Activated T-cell treated with anti-CD3 and anti-CD28 coated beads, Interleukin-2, amount 50 U/mL, for 72 hours (primary cell): ENCODE data around the gene ISL1. TPM values are rescaled to one million over a fixed set of nuclear protein-coding genes. Genes with fewer than 3 reads are reported as not detected.

Experiments
- ATAC-seq, 2 donors: fragments of 150-1000 bp; cut with Tn5 transposase; replicated peaks in 1 of 2; 2 replicates each; pipeline ENCODE4 v1.10.0; 2021; ENCODE audit warnings: moderate library complexity in 2 of 2, mild to moderate bottlenecking in 1 of 2
- DNase-seq, 2 donors: peaks; one replicate each; pipeline ENCODE4 v3.0.0; 2021 to 2022; ENCODE audit warnings: mixed read lengths in 1 of 2
- H3K27ac Mint-ChIP-seq: one replicate; pipeline ENCODE4 v1.8.0; 2022; ENCODE audit warnings: mild to moderate bottlenecking, moderate library complexity, mixed read lengths
- H3K27me3 Mint-ChIP-seq: one replicate; pipeline ENCODE4 v1.8.0; 2022; ENCODE audit warnings: low read depth, mixed read lengths
- H3K36me3 Mint-ChIP-seq, 2 donors: one replicate each; pipeline ENCODE4 v1.8.0; 2022; ENCODE audit warnings: mixed read lengths in 2 of 2, mild to moderate bottlenecking in 1 of 2; ENCODE audit not compliant: insufficient read depth in 2 of 2
- H3K4me1 Mint-ChIP-seq: one replicate; pipeline ENCODE4 v1.8.0; 2022; ENCODE audit warnings: low read depth, mixed read lengths
- H3K4me3 Mint-ChIP-seq, 2 donors: one replicate each; pipeline ENCODE4 v1.8.0; 2022; ENCODE audit warnings: mild to moderate bottlenecking in 2 of 2, mixed read lengths in 2 of 2, moderate library complexity in 2 of 2
- H3K9me3 Mint-ChIP-seq, 2 donors: one replicate each; pipeline ENCODE4 v1.8.0; 2022; ENCODE audit warnings: mixed read lengths in 2 of 2
- total RNA-seq, 2 donors: library from RNA; stranded (reverse); gene quantifications; one replicate each; pipeline ENCODE4 v1.2.3, GENCODE V29; 2022

Gene ISL1
- total RNA-seq: not detected

DNA sequence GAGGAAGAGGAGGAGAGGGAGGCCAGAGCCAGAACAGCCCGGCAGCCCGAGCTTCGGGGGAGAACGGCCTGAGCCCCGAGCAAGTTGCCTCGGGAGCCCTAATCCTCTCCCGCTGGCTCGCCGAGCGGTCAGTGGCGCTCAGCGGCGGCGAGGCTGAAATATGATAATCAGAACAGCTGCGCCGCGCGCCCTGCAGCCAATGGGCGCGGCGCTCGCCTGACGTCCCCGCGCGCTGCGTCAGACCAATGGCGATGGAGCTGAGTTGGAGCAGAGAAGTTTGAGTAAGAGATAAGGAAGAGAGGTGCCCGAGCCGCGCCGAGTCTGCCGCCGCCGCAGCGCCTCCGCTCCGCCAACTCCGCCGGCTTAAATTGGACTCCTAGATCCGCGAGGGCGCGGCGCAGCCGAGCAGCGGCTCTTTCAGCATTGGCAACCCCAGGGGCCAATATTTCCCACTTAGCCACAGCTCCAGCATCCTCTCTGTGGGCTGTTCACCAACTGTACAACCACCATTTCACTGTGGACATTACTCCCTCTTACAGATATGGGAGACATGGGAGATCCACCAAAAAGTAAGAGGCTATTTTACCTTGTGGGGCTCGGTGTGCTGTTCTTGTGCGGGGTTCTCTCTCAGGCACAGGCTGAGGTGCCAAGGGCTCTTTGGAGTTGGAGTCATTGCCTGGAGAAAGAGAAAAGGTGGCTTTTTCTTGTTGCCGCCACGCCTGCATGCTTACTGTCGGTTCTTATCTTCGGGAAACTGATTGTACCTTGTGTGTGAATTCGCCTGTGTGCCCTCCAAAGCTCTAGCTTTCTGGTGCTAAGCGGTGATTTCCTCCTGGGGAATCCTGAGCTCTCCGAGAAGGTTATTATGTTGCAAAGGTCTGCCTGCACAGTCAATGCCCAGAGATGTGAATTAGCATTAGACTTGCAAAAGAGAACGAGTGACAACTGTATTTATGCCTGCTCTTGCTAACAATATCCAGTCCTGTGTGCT lies at the start of gene ISL1:
TSS of gene ISL1 (plus strand) at position 318 of the 991 bp plus-strand sequence. CDS start at position 542, 224 bp downstream.
- H3K36me3 Mint-ChIP-seq: peaks cover 0 to 2% of the 10 kb centered on the region in 2 donors
- peak within 1 kb of the TSS; percentile 69 to 75 for H3K4me3 Mint-ChIP-seq
- DNase-seq: peak; percentile 8 to 23
- no peak within 1 kb of the TSS for H3K27ac Mint-ChIP-seq
- H3K4me1 Mint-ChIP-seq: peaks cover 35% of the 10 kb centered on the region
- peak; percentile 56 to 72 for ATAC-seq
- no peaks in the 10 kb centered on the region for H3K9me3 Mint-ChIP-seq
- H3K27me3 Mint-ChIP-seq: peaks cover 98% of the 10 kb centered on the region

GRCh38 chr5:51336878-51337277 lies 46.4 kb upstream of the ISL1 start:
- peaks cover 4 to 5% of the 10 kb centered on the region in 2 donors for H3K9me3 Mint-ChIP-seq
- no peak for ATAC-seq

GRCh38 chr5:51345106-51345505 lies 38.1 kb upstream of the ISL1 start:
- no peaks in the 10 kb centered on the region for H3K4me1 Mint-ChIP-seq
- no peak overlapping the region for H3K27ac Mint-ChIP-seq
- no peak for ATAC-seq
- H3K27me3 Mint-ChIP-seq: no peaks in the 10 kb centered on the region
- H3K4me3 Mint-ChIP-seq: no peak overlapping the region
- peaks cover 0 to 2% of the 10 kb centered on the region in 2 donors for H3K36me3 Mint-ChIP-seq
- peaks cover 8 to 11% of the 10 kb centered on the region in 2 donors for H3K9me3 Mint-ChIP-seq
- no peak for DNase-seq

More at GRCh38 chr5:51336878-51337277, 46.4 kb upstream of the ISL1 start:
- Mint-ChIP-seq H3K27me3 (no peaks in the 10 kb centered on the region), H3K36me3 (peaks cover 0 to 1% of the 10 kb centered on the region in 2 donors), H3K27ac (no peak overlapping the region), H3K4me1 (no peaks in the 10 kb centered on the region), H3K4me3 (no peak overlapping the region)
- DNase-seq: no peak

GRCh38 chr5:51347157-51347556 lies 36.1 kb upstream of the ISL1 start:
- ATAC-seq: no peak
- Mint-ChIP-seq H3K27ac (no peak overlapping the region), H3K27me3 (no peaks in the 10 kb centered on the region), H3K4me1 (no peaks in the 10 kb centered on the region), H3K4me3 (no peak overlapping the region), H3K9me3 (peaks cover 13 to 14% of the 10 kb centered on the region in 2 donors), H3K36me3 (peaks cover 0 to 2% of the 10 kb centered on the region in 2 donors)
- no peak for DNase-seq

DNA sequence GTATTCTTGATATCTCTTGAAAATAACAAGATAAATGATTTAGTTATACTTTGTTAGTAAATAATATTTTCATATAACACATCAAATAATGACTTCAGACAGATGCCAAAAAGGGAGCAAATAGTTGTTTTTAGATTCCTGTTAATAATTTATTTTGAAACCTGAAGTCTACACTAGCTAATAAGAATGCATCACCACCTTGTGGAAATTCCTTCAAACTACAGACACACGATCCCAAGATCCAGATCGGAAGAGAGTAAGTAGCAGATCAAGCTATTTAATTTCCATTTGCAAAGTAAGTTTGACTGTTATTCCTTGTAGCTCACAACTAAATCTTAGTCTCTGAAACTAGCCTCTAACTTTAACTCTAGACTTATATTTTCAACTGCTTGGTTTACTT lies 35.5 kb upstream of the ISL1 start:
- Mint-ChIP-seq H3K4me3 (no peak overlapping the region), H3K36me3 (peaks cover 0 to 2% of the 10 kb centered on the region in 2 donors)

DNA sequence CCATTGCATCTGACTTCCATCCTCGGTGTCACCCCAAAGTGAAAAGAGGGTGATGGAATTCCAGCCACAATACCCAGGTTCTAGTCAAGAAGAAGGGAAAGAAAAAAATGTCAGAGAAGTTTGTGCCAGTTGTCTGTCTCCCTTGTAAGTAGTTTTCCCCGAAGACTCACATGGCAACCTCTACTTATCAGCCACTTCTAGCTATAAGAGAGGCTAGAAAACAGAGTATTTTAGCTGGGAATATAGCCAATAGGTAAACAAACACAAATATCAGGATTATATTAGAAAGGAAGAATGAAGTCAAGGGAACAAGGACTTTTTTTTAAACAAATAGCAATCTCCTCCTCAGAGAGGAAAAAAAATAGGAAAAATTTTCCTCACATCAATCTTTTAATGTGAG lies 12.2 kb upstream of the ISL1 start:
- ATAC-seq (no peak), DNase-seq (no peak)
- no peaks in the 10 kb centered on the region for H3K36me3 Mint-ChIP-seq
- no peaks in the 10 kb centered on the region for H3K4me1 Mint-ChIP-seq
- no peak overlapping the region for H3K27ac Mint-ChIP-seq
- no peak overlapping the region for H3K4me3 Mint-ChIP-seq
- peaks cover 2% of the 10 kb centered on the region in 2 donors for H3K9me3 Mint-ChIP-seq
- peaks cover 19% of the 10 kb centered on the region for H3K27me3 Mint-ChIP-seq

More for the DNA sequence above, 35.5 kb upstream of the ISL1 start:
- Mint-ChIP-seq H3K4me1 (no peaks in the 10 kb centered on the region), H3K9me3 (peaks cover 13 to 14% of the 10 kb centered on the region in 2 donors), H3K27ac (no peak overlapping the region), H3K27me3 (no peaks in the 10 kb centered on the region)
- ATAC-seq (no peak), DNase-seq (no peak)

- DNase-seq (no peak), ATAC-seq (no peak)
- Mint-ChIP-seq H3K36me3 (no peaks in the 10 kb centered on the region), H3K9me3 (peaks cover 2% of the 10 kb centered on the region in 2 donors), H3K4me3 (no peak overlapping the region), H3K27me3 (peaks cover 46% of the 10 kb centered on the region), H3K4me1 (peaks cover 7% of the 10 kb centered on the region), H3K27ac (no peak overlapping the region)
Observed at GRCh38 chr5:51373880-51374523, 9.2 kb upstream of the ISL1 start.

DNA sequence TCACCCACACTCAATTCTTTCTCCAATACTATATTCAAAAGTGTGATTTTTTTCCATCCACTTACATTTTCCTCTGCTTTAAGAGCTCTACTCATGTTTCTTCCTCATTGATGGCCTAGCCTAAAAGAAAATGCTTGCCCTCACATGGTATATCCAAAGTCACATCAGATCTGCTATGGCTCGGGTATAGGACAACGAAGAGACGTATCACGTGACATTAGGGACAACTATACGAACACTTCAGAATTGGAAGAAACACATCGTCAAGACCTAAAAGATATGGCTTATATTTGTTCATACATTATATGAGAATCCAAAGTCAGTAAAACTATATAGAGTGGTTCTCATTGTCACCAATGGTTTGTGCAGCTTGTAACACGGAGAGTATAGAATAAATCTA lies 8.2 kb upstream of the ISL1 start:
- H3K4me1 Mint-ChIP-seq: peaks cover 14% of the 10 kb centered on the region
- peaks cover 2% of the 10 kb centered on the region in 2 donors for H3K9me3 Mint-ChIP-seq
- no peak for ATAC-seq
- no peak overlapping the region for H3K27ac Mint-ChIP-seq
- no peak for DNase-seq
- H3K27me3 Mint-ChIP-seq: peaks cover 57% of the 10 kb centered on the region
- no peak overlapping the region for H3K4me3 Mint-ChIP-seq
- H3K36me3 Mint-ChIP-seq: no peaks in the 10 kb centered on the region

DNA sequence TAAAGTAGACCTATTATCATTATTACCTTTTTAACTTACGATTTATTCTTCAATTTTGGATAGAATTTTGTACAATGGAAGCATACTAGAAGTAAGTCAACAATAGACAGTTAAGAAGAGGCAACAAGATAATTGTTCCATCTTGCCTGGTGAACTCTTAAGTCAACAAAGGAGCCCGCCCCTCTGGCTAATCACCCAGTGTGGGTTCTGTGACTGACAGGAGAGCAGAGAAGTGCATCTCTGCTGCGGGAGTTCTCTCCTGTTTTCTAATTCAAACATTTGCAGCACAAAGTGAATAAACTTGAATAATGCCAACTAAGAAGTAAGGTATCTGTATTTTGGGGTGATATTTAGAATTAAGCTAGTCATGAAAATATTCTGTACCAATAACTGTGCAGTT lies 6.7 kb upstream of the ISL1 start:
- Mint-ChIP-seq H3K27ac (no peak overlapping the region), H3K4me1 (peaks cover 15% of the 10 kb centered on the region), H3K9me3 (peaks cover 2% of the 10 kb centered on the region in 2 donors), H3K36me3 (no peaks in the 10 kb centered on the region), H3K27me3 (peaks cover 70% of the 10 kb centered on the region), H3K4me3 (no peak overlapping the region)
- no peak for DNase-seq
- ATAC-seq: no peak

DNA sequence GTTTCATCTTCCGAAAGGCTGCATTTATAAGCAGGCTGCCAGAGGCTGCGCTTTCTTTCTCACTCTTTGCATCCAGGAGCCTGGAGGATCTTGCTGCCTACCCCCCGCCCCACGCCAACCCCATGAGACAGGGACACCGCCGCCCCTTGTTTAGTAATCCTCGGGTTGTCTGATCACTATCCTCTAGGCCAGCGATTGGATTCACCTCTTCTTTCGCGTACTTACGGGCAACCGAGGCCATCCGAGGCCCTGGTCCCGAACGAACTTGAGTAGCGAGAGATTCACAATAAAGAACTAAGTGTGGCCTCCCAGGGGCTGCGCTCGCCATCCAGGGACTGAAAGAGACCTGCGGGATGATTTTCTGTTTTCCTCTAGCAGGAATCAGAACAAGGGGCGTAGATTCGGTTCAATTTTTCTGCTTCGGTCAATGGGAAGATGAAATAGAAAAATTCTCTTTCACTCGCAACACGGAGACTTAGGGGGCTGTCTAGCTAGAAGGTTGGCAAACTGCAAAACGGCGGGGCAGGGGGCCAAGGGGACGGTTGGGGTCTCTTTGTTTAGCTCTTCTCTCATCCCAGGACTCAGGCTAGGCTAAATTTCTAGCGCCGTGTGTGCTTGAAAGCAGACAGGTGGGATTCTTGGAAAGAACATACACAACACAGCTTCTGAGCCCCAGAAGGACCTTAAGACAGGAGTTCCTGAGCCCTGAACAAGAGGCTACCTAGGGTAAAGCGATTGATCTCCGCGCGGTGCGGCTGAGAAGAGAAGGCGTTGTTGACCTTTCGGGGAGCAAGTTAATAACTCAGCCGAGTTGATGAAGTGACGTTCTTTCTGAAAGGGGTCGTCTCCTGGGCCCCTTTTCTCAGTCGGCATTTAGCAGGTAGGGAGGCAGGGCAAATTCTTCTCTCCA lies 5.8 kb upstream of the ISL1 start:
- H3K9me3 Mint-ChIP-seq: peaks cover 0 to 2% of the 10 kb centered on the region in 2 donors
- H3K4me1 Mint-ChIP-seq: peaks cover 20% of the 10 kb centered on the region
- DNase-seq: no peak
- H3K36me3 Mint-ChIP-seq: no peaks in the 10 kb centered on the region
- no peak for ATAC-seq
- peaks cover 79% of the 10 kb centered on the region for H3K27me3 Mint-ChIP-seq
- H3K4me3 Mint-ChIP-seq: no peak overlapping the region
- no peak overlapping the region for H3K27ac Mint-ChIP-seq

GRCh38 chr5:51378061-51378409 lies 5.2 kb upstream of the ISL1 start:
- ATAC-seq: no peak
- H3K27ac Mint-ChIP-seq: no peak overlapping the region
- no peaks in the 10 kb centered on the region for H3K36me3 Mint-ChIP-seq
- peaks cover 85% of the 10 kb centered on the region for H3K27me3 Mint-ChIP-seq
- H3K9me3 Mint-ChIP-seq: peaks cover 0 to 2% of the 10 kb centered on the region in 2 donors
- H3K4me3 Mint-ChIP-seq: no peak overlapping the region
- H3K4me1 Mint-ChIP-seq: peaks cover 21% of the 10 kb centered on the region
- DNase-seq: no peak

GRCh38 chr5:51378448-51379330 lies 4.6 kb upstream of the ISL1 start:
- Mint-ChIP-seq H3K27ac (no peak overlapping the region), H3K36me3 (peaks cover 0 to under 1% of the 10 kb centered on the region in 2 donors), H3K4me3 (peak overlapping the region in 1 of 2 donors; percentile 13), H3K9me3 (peaks cover 0 to 2% of the 10 kb centered on the region in 2 donors), H3K4me1 (peaks cover 28% of the 10 kb centered on the region), H3K27me3 (peaks cover 91% of the 10 kb centered on the region)
- ATAC-seq: no peak
- DNase-seq: no peak
